HG03565 (cell line): ENCODE results near the gene SIGLEC11.
"Not testable (repeated sequence)": the region's sequence is repeated elsewhere in the genome, so short reads cannot be mapped to it uniquely, and the experiment has no call there.

Experiments
- ATAC-seq: cut with Tn5 transposase; IDR thresholded peaks from one replicate; pipeline ENCODE4 v1.9.1; 2021; ENCODE audit warnings: mild to moderate bottlenecking, moderate library complexity; ENCODE audit not compliant: unreplicated experiment

The SIGLEC11 gene, protein sequence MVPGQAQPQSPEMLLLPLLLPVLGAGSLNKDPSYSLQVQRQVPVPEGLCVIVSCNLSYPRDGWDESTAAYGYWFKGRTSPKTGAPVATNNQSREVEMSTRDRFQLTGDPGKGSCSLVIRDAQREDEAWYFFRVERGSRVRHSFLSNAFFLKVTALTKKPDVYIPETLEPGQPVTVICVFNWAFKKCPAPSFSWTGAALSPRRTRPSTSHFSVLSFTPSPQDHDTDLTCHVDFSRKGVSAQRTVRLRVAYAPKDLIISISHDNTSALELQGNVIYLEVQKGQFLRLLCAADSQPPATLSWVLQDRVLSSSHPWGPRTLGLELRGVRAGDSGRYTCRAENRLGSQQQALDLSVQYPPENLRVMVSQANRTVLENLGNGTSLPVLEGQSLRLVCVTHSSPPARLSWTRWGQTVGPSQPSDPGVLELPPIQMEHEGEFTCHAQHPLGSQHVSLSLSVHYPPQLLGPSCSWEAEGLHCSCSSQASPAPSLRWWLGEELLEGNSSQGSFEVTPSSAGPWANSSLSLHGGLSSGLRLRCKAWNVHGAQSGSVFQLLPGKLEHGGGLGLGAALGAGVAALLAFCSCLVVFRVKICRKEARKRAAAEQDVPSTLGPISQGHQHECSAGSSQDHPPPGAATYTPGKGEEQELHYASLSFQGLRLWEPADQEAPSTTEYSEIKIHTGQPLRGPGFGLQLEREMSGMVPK

DNA sequence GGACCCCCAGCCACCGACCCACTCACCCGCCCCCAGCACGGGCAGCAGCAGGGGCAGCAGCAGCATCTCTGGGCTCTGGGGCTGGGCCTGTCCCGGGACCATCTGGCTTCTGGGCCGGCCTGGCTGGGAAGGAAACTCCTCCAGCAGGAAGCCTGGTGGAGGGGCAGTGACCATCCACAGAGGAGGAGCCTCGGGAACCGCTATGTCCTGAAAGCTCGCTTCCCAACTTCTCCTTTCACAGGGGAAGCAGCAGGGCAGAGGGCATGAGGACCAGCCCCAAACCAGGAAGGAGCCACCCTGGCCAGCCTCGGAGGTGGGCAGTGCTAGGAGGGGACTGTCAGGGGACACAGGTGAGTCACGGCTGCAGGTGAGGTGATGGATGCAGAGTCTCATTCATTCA lies at the start of gene SIGLEC11:
SIGLEC11 (minus strand) TSS at position 193 of the 400 bp plus-strand sequence; CDS start at position 102, 91 bp downstream.
- ATAC-seq, result not testable (repeated sequence)

DNA sequence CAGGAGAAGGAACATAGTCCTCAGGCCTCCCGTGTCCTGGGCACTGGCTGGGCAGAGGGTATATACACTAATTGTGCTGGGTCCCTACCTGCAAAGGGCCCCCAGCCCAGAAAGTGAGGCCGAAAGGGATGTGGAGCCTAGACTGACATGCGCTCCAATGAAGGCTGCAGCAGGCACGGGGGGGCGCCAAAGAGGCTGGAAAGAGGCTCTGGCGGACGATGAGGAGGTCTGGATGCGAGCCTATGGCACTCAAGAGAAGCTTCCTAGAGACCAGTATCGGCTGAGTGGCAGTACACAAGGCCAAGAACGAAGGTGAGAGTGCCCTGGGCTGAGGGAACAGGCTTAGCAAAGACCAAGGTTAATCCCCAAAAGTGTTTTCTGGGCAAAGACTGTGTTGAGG lies 47.6 kb upstream of the SIGLEC11 start:
- ATAC-seq, result no peak

DNA sequence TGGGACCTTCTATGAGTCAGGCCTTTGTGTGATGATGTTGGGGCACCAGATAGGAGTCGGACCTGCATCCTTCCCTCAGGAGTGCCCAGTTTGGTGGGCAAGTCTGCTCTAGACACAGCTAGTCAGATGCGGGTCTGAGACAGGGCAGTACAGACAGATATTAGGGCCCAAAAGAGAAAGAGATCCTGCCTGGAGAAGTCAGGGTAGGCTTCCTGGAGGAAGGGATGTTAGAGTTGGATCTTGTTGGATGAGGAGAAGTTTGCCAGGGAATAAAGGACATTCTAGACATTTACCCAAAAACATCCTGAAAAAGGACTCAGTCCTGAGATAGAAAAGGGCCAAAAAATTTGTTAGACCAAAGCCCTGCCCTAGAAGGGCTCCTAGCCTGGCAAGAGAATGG lies 47.0 kb upstream of the SIGLEC11 start:
- ATAC-seq, result no peak

DNA sequence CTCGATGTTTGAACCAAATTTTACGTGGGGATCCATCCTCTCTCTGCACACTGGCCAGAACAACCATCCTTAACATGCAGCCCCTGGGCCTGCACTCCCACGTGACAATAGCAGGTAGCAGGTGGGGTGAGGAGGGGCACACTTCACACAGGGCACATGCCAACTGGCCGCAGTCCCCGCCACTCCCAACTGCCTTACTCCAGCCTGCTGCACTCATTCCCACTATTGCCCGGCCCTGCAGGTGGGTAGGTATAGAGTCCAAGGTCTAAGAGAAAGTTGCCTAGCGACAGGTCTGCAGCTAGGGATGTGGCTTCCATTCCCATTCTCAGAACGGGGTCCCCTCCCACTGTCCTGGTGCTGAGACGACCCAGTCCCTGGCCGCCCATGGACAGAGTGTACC lies 46.2 kb upstream of the SIGLEC11 start:
- no peak for ATAC-seq

DNA sequence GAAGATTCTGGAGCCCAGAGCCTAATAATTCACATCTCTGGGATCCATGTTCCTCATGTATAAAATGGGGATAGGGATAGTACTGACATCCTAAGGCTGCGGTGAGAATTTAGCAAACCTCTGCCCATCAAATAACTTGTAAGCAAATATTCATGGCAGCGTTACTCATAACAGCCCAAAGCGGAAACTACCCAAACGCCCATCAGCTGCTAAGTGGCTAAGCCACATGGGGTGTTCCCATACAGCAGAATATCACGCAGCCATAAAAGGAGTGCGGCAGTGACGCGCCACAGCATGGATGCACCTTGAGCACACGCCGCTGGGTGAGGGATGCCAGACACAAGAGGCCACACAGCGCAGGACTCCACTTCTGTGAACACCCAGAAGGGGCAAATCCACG lies 44.5 kb upstream of the SIGLEC11 start:
- ATAC-seq, result no peak

DNA sequence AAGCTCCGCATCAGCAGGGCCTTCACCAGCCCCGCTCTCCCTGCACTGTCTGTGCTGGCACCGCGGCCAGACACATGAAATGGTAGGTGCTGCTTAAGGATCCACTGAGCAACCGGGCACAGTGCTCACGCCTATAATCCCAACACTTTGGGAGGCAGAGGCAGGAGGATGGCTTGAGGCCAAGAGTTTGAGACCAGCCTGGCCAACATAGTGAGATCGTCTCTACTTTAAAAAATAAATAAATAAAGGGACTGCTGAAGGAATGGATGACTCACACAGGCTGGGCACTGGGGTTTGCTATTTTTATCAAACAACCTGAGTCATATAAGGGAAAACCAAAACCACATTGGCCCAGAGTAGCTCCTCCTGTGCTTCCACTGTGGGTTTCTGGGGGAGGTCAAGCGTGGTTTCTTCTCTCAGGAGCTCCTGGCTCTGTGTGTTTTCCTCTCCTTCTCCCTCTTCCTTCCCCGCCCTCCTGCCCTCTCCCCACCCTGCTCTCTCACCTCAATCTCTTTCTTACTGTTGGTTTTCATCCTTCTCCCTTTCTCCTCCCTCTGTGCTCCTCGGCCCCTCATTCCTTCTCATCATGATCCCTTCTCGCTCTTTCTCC lies 42.9 kb upstream of the SIGLEC11 start:
- ATAC-seq, result no peak

DNA sequence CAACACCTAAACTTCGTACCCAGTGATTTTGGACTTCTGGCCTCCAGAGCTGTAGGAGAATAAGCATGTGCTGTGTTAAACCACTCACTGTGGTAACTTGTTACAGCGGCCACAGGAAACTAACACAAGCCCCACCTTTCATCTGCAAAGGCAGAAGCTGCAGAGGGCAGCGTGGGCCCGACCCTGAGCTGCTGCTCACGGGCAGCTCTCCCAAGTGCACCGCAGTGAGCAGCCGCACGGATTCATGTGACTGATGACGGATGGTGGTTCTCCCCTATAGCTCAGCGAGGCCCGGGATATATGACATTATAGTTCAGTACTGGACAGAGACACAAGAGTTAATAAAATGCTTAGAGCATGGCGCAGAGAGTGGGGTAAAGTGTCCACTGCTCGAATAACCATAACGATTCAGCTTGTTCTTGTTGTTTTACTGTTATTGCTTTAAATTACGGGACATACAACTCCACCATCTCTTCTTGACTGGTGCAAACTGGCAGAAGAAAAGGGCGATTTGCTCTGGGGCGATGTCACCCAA lies 42.3 kb upstream of the SIGLEC11 start:
- no peak for ATAC-seq

DNA sequence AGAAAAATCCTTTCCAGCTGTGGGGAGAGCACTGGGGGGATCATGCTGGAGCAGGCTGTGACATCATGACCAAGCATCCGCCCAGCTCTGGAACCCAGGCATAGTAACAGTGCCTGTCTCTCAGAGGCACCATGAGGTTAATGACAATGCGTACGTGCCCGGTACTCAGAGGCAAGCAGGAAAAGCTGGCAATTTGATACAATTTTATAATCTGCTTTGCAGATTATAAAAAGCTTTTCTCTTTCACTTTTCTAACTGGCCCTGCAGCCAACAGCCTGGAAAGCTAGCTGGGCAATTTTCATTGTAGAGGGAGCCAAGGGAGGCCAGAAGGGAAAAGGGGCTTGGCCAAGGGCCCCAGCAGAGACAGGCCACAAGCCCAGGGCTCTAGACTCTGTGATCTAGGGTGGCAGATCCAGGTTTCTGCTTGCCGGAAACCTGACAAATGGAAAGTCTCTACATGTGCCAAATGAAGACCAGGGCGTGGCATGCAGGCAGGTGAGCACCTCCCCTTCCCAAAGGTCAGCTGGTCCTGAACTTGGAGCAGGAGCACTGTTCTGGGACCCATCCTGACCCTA lies 41.5 kb upstream of the SIGLEC11 start:
- ATAC-seq, result no peak

DNA sequence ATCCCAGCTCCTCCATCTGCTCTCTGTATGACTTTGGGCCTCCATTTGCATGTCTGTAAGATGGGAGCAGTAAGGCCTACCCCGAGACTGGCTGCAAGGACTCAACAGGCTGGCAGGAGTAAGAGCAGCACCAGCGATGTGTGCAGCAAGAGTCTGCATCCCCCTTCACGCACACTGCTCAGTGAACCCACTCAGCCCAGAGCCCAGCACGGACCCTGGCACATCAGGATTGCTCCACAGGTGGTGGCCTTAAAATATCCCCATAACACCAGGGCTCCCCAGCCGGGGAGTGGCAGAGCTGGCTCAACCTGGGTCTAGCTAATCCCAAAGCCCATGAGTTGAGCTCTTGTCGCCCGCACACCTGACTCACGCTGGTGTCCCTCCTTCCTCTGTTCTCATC lies 40.8 kb upstream of the SIGLEC11 start:
- ATAC-seq, result no peak

DNA sequence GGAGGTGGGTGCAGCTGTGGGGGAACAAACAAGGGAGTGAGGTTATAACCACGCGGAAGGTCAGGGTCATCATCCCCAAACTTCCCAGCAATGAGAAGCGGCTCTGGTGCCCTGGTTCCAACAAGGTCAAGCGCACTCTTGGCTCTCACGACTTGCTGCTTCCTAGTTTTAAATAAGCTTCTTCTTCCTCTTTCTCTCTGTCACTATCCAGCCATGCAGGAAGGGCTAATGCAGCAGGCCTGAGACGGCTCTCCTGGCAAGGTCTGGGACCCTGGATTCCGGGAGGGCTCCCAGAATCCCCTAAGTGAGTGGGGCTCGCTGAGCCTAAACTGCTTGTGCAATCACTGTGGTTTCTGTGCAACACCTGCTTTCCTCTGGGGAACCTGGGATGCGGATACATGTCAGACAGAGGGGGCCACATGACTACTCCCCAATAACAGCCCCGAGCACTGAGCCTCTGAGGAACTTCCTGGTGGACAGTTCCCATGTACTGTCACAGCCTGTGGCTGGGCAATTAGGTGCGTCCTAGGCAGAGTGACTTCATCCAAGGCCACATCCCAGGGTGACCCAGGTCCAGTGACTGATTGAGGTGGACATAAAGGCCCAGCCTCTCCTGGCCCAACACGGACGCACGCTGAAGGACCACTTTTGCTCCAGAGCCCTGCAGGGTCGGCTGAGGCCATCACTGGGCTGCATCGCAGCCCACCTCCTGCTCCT lies 40.0 kb upstream of the SIGLEC11 start:
- no peak for ATAC-seq

DNA sequence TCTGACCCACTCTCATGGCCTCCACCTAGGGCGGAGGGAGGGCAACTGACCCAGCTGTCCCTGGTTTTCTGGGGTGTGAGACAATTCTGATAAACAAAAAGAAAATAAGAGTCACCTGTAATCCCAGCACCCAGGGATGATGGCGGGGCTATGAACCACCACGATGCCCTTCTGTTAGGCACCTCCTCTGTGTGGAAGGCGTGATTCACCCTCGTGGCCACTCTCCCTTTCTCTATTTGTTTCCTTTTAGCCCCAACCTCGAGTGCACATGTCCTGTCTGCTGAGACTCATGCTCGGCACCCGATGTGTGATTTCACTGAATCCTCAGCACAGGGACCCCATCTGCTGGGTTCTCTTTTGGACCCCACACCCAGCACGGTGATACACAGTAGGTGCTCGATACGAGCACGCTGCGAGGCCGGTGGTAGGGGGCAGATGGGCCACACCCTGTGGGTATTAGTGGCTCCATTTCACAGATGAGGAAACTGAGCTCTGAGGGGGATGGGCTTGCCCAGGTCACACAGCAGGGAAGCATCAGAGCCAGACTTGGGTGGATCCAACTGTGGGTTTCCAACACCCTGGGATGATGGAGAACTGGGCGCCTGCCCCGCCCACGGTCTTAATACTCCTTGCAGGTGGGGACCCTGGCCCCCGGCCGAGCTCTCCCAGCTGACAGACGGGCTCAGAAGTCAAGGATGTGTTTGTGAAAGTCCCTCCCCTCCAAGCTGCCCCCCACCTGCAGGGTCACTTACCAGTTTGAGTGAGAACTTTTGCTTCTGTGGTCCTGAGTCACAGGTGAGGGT lies 39.3 kb upstream of the SIGLEC11 start:
- no peak for ATAC-seq

DNA sequence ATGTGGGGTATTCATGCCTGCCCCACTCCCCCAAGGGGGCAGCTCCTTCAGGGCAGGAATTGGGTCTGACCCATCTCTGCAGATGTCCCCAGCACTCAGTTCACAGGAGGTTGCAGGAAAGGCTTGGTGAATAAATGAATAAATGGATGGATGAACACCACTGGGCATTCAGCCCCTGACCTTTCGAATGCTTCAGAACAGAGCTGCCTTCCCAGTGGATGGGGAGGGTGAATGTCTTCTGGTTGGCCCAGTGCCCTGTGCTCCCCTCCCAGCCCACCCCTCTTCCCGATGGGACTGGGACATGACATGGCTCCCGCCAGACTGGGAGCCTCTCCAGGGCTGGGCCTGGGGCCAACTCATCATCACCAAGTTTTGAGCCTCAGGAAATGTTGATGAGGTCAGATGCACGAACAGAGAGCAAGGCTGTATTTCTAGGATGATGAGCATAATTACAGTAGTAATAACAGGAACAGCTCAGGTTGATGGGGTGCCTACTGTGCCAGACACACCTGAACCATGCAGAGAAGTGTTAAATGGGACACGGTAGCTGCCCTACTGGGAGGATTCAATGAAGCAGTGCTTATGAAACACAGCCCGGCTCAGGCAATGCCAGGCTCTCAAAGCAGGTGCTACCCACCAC lies 38.5 kb upstream of the SIGLEC11 start:
- ATAC-seq, result no peak

DNA sequence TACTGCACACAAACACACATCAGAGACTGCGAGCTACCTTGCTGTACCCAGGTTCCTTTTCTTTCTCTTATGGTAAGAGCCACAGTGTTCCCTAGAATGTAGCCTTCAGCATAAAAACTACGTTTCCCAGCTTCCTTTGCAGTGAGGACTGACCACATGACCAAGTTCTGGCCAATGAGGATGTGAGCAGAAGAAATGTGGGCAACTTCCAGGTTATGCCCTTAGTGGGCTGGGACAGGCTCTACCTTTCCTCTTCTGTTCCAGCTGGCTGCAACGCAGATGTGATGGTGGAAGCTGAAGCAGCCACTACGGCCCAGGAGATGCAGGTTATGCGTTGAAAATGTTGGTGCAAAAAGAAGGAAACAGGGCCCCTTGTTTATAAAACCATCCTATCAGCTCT lies 36.7 kb upstream of the SIGLEC11 start:
- no peak for ATAC-seq

DNA sequence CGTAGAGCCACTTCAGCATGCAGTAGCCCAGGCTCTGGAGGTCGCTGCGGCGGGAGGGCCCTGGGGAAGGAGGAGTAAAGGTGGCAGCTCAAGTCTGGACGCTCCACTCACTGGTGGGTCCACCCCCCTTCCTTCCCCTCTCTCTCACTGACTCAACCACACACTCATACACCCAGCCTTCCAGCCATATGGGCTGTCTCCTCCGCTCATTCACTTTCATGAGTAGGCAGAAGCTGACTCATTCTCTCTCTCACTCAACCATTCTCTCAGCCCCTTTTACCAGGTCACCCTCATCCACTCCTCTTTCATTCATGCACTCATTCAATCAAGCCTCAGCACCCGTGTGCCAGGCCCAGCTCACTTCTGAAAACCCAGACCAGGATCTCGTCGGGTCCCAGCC lies 27.5 kb upstream of the SIGLEC11 start:
- ATAC-seq, result no peak

DNA sequence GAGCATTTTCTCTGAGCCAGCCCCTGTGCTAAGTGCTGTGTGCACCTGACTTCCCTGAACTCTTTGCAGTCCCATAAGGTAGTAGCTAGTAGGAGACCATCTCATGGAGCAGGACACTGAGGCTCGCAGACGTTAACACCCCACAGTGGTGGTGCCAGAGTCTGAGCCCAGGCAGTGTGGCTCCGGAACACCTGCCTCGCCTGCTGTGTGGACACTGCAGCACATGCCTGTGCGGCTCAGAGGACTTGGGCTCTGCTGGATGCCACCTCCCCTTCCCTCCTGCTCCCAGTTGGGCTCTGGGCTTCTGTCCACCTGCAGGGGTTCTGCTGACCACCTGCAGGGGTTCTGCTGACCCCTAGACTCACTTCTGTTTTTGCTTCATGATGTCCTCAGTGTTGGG lies 27.0 kb upstream of the SIGLEC11 start:
- ATAC-seq, result no peak

DNA sequence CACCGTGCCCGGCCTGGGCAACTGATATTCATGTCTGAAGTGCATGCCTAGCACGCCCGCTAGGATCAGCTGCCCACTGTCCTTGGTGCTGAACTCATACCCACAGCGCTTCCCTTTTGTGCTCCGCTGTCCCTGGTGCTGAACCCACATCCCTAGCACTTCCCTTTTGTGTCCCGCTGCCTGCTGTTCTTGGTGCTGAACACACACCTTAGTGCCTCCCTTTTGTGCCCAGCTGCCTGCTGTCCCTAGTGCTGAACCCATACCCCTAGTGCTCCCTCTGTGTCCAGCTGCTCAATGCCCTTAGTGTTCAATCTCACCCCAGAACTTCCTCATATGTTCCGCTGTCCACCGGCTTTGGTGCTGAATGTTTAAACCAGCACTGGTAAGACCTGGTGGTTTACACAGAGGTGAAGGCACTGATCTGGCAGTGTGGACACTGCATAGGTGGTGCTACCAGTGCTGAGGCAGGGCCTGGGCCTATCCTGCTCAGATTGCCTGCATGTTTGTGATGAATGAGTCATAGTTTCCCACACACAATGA lies 26.3 kb upstream of the SIGLEC11 start:
- no peak for ATAC-seq

DNA sequence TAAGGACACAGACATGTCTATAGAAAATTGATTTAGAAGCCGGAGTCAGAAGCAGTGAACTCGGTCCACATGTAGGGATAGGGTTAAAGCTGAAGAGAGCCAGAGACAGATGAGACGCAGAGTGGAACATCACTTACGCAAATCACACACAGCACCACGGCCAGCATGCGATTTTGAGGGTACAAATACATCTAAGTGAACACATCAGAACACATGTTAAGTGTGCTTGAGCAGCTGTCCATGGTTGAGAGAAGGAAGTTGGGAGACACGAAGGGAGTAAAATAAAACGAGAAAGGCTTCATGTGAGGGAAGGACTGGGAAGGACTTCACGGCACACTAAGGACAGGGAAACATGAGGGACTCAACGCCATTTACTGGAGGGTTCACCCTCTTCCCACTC lies 25.4 kb upstream of the SIGLEC11 start:
- ATAC-seq, result no peak

DNA sequence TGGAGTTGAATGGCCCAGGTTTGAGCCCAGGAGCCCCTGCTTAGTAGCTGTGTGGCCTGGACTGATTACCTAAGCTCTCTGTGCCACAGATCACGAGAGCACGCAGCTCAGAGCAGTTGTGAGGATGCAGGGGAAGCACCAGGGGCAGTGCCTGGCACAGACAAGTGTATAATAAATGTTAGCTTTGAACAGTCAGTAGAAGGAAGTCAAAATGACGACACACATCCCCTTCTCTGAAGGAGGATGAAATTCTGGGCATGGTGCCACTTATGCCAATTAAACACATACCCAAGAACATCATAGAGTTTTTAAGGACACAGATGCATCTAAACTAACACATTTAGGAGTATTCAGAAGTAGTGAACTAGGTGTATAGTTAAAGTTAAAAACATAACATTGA lies 24.9 kb upstream of the SIGLEC11 start:
- ATAC-seq, result no peak

DNA sequence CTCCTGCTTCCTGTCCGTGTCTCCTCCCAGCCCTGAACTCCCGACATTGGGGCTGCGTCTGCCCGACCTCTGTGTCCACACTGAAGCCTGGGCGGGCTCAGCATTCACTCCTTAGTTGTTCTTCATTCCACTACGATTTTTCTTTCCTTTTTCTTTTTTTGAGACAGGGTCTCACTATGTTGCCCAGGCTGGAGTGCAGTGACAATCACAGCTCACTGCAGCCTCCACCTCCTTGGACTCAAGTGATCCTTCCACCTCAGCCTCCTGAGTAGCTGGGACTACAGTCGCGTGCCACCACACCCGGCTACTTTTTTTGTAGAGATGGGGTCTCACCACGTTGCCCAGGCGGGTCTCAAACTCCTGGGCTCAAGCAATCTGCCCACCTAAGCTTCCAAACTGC lies 23.5 kb upstream of the SIGLEC11 start:
- ATAC-seq, result no peak
